Loucy (cell line): ENCODE data around the gene PXMP4.

ENCODE experiments used
- H2AFZ ChIP-seq: fragments of 200-600 bp; sonication (generic); 2 replicates; pipeline ENCODE4 v1.6.0; 2016; ENCODE audit warnings: antibody characterized with exemption, mild to moderate bottlenecking, low read length, moderate library complexity
- H3F3A ChIP-seq: fragments of 200-600 bp; 2 replicates; pipeline ENCODE4 v1.6.0; 2016; ENCODE audit warnings: antibody characterized with exemption, low read depth, mild to moderate bottlenecking
- H3K27me3 ChIP-seq: fragments of 200-600 bp; sonication (generic); 2 replicates; pipeline ENCODE4 v1.6.1; 2014; ENCODE audit warnings: low read length, mild to moderate bottlenecking; ENCODE audit not compliant: insufficient read depth, poor library complexity, severe bottlenecking
- H3K36me3 ChIP-seq: fragments of 200-600 bp; sonication (generic); 2 replicates; pipeline ENCODE4 v1.6.1; 2016; ENCODE audit warnings: low read length; ENCODE audit not compliant: insufficient read depth
- H3K4me1 ChIP-seq: fragments of 200-600 bp; sonication (generic); 2 replicates; pipeline ENCODE4 v1.5.1; 2014; ENCODE audit warnings: low read length, mild to moderate bottlenecking; ENCODE audit not compliant: insufficient read depth, poor library complexity, severe bottlenecking
- H3K4me2 ChIP-seq: fragments of 200-600 bp; sonication (generic); 2 replicates; pipeline ENCODE4 v1.6.0; 2014; ENCODE audit warnings: antibody characterized with exemption, low read length, low read depth, mild to moderate bottlenecking; ENCODE audit not compliant: poor library complexity, severe bottlenecking
- H3K4me3 ChIP-seq: fragments of 200-600 bp; sonication (generic); 2 replicates; pipeline ENCODE4 v1.5.1; 2014; ENCODE audit warnings: low read length, mild to moderate bottlenecking, mixed read lengths; ENCODE audit not compliant: poor library complexity, severe bottlenecking
- H3K79me2 ChIP-seq: fragments of 200-600 bp; sonication (generic); 2 replicates; pipeline ENCODE4 v1.6.1; 2014; ENCODE audit warnings: low read length; ENCODE audit not compliant: insufficient read depth
- H3K9ac ChIP-seq: fragments of 200-600 bp; sonication (generic); 2 replicates; pipeline ENCODE4 v1.6.0; 2014; ENCODE audit warnings: mild to moderate bottlenecking, low read depth, low read length, moderate library complexity; ENCODE audit not compliant: poor library complexity, severe bottlenecking
- H3K9me2 ChIP-seq: fragments of 200-600 bp; sonication (generic); replicated peaks from 2 replicates; pipeline ENCODE4 v1.6.1; 2016; ENCODE audit warnings: low read depth, low read length, mixed read lengths
- H3K9me3 ChIP-seq: fragments of 200-600 bp; sonication (generic); 2 replicates; pipeline ENCODE4 v1.6.1; 2014; ENCODE audit warnings: mild to moderate bottlenecking, antibody characterized with exemption, low read length, low read depth; ENCODE audit not compliant: insufficient read depth
- H4K20me1 ChIP-seq: fragments of 200-600 bp; sonication (generic); 2 replicates; pipeline ENCODE4 v1.6.0; 2014; ENCODE audit warnings: antibody characterized with exemption, low read length, mild to moderate bottlenecking; ENCODE audit not compliant: insufficient read depth, poor library complexity, severe bottlenecking
- EZH2phosphoT487 ChIP-seq: fragments of 200-600 bp; IDR thresholded peaks from 2 replicates; pipeline ENCODE4 v1.6.1; 2018; ENCODE audit warnings: antibody characterized with exemption, mild to moderate bottlenecking, moderate library complexity, borderline replicate concordance
- TF ChIP-seq, protein P1 (sequence below): fragments of 200-600 bp; sonication (generic); conservative IDR thresholded peaks from 2 replicates; pipeline ENCODE4 v1.5.1; 2014; ENCODE audit warnings: mild to moderate bottlenecking, antibody characterized with exemption, low read length

The PXMP4 gene

DNA sequence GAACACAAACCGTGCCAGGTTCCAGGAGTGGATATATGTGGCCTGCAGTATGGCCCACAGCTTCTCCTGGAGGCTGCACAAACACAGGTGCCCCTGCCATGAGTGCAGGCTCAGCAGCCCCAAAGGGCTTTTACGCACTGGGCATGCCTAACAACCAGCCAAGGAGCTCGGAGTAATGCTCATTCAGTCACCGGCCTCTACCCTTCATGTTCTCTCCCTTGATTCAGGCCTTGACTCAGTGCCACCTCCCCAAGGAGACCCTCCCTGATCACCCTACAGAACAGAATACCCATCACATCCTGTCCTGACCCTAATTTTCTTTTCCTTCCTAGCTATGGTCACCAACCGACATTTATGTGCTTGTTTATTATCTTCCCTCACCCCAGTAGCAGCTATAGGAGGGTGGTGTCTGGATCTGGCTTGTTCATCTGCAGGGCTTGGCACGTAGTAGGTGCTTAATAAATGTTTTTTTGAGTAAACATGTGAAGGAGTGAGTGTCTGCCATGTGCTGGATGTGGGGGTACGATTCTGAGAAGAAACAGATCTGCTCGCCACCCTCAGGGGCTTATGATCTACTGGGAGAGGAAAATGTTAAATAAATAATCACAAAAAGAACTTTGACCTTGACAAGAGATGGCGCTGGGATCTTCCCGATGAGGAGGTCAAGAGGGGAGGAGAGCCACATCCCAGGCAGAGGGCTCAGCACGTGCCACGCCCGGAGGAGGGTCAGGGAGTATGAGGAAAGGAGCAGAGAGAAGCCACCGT is 9.2 kb downstream of the PXMP4 start:
- Histone ChIP-seq H3K36me3 (no peaks in the 10 kb centered on the region; the same call in 1 of the 2 replicates), H3K9me2 (no peaks in the 10 kb centered on the region)

DNA sequence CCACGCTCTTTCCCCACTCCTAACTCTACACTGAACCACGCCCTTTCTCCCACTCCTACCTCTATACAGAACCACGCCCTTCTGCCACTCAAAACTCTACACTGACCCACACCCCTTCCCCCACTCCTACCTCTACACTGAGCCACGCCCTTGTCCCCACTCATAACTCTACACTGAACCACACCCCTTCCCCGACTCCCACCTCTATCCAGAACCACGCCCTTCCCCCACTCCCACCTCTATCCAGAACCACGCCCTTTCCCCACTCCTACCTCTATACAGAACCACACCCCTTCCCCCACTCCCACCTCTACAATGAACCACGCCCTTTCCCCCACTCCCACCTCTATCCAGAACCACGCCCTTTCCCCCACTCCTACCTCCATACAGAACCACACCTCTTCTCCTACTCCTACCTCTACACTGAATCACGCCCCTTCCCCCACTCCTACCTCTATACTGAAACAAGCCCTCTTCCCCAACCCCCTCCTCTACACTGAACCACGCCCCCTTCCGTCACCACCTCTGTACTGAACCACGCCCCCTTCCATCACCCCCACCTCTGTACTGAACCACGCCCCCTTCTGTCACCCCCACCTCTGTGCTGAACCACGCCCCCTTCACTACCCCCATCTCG is 10.1 kb downstream of the PXMP4 start:
- no peaks in the 10 kb centered on the region for H3K79me2 ChIP-seq
- no peak overlapping the region for H3K4me3 ChIP-seq
- H3K9ac ChIP-seq = no peak overlapping the region
- H4K20me1 ChIP-seq = no peaks in the 10 kb centered on the region
- H3K27me3 ChIP-seq = no peaks in the 10 kb centered on the region
- H3K4me1 ChIP-seq = no peaks in the 10 kb centered on the region
- H3K4me2 ChIP-seq = no peak overlapping the region
- no peak for TF ChIP-seq EZH2phosphoT487
- TF ChIP-seq, protein P1, sequence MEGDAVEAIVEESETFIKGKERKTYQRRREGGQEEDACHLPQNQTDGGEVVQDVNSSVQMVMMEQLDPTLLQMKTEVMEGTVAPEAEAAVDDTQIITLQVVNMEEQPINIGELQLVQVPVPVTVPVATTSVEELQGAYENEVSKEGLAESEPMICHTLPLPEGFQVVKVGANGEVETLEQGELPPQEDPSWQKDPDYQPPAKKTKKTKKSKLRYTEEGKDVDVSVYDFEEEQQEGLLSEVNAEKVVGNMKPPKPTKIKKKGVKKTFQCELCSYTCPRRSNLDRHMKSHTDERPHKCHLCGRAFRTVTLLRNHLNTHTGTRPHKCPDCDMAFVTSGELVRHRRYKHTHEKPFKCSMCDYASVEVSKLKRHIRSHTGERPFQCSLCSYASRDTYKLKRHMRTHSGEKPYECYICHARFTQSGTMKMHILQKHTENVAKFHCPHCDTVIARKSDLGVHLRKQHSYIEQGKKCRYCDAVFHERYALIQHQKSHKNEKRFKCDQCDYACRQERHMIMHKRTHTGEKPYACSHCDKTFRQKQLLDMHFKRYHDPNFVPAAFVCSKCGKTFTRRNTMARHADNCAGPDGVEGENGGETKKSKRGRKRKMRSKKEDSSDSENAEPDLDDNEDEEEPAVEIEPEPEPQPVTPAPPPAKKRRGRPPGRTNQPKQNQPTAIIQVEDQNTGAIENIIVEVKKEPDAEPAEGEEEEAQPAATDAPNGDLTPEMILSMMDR = no peak
- H3K36me3 ChIP-seq = no peaks in the 10 kb centered on the region; the same call in 1 of the 2 replicates
- no peaks in the 10 kb centered on the region for H3K9me3 ChIP-seq
- no peaks in the 10 kb centered on the region for H3F3A ChIP-seq
- H3K9me2 ChIP-seq = no peaks in the 10 kb centered on the region
- H2AFZ ChIP-seq = no peak overlapping the region

More for the DNA sequence above, 9.2 kb downstream of the PXMP4 start:
- H3K4me3 ChIP-seq = no peak overlapping the region
- H3K79me2 ChIP-seq = no peaks in the 10 kb centered on the region
- no peaks in the 10 kb centered on the region for H3K9me3 ChIP-seq
- H4K20me1 ChIP-seq = no peaks in the 10 kb centered on the region
- H3F3A ChIP-seq = no peaks in the 10 kb centered on the region
- no peak for TF ChIP-seq EZH2phosphoT487
- TF ChIP-seq, protein P1 = no peak
- H2AFZ ChIP-seq = no peak overlapping the region
- H3K27me3 ChIP-seq = no peaks in the 10 kb centered on the region
- no peak overlapping the region for H3K9ac ChIP-seq
- no peak overlapping the region for H3K4me2 ChIP-seq
- no peaks in the 10 kb centered on the region for H3K4me1 ChIP-seq

DNA sequence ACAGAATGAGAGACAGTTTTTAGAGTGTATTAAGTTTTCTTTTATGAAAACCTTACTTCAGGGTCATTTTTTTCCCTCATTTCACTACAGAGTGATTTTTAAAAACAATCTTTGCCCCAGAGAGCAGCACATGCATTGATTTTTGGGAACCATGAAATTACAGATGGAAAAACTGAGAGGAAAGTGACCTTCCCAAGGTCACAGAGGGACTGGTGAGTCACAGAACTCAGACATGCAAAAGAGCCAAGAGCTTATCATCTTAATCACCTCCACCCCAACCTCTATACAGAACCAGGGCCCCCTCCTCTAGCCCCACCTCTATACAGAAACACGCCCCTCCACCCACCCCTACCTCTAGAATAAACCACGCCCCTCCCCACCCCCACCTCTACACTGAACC is 10.7 kb downstream of the PXMP4 start:
- TF ChIP-seq, protein P1 = no peak
- no peak overlapping the region for H3K4me2 ChIP-seq
- H3K36me3 ChIP-seq = no peaks in the 10 kb centered on the region; the same call in 1 of the 2 replicates
- no peak overlapping the region for H3K4me3 ChIP-seq
- no peaks in the 10 kb centered on the region for H3K9me3 ChIP-seq
- H3K4me1 ChIP-seq = no peaks in the 10 kb centered on the region
- H3K27me3 ChIP-seq = no peaks in the 10 kb centered on the region
- no peaks in the 10 kb centered on the region for H3K79me2 ChIP-seq
- H4K20me1 ChIP-seq = no peaks in the 10 kb centered on the region
- no peaks in the 10 kb centered on the region for H3K9me2 ChIP-seq
- no peak overlapping the region for H2AFZ ChIP-seq
- H3K9ac ChIP-seq = no peak overlapping the region
- H3F3A ChIP-seq = no peaks in the 10 kb centered on the region
